ENCODE data around the gene PPARD. TPM values are rescaled to one million over a fixed set of nuclear protein-coding genes. Genes with fewer than 3 reads are reported as not detected.
"Not testable (repeated sequence)": the region's sequence is repeated elsewhere in the genome, so short reads cannot be mapped to it uniquely, and the experiment has no call there.

The PPARD gene
- total RNA-seq, 1 donor, result 8.1 TPM

DNA sequence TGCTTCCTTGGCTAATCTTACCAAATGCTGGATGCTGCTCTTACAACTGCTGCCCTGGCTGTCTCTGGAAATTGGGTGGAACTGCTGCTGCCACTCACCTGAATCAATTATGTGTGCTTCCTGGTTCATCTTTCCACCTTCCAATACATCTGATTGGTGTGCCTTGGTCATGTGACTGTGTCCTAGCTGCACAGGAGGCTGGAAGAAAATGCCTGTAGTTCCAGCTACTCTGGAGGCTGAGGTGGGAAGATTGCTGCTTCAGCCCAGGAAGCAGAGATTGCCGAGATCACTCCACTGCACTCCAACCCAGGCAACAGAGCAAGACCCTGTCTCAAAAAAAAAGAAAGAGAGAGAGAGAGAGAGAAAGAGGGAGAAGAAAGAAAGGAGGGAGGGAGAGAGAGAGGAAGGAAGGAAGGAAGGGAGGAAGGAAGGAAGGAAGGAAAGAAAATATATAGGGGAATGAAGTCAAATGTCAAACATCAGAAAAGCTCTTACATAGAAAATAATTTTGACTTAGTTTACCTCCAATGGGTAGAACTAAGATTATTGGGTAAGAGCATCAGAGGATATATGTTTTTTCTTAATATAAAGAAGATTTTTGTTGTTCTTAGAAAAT is 14.1 kb upstream of the PPARD start:
- Histone ChIP-seq H3K9me3 (ENCODE audit: low read depth, low read length) (no peaks in the 10 kb centered on the region), H3K27me3 (ENCODE audit: insufficient read depth, low read length) (no peaks in the 10 kb centered on the region), H3K4me1 (ENCODE audit: insufficient read depth, low read length) (peaks cover 22% of the 10 kb centered on the region), H3K4me3 (ENCODE audit: low read length) (no peak overlapping the region)

- H3K4me1 ChIP-seq (ENCODE audit: insufficient read depth, low read length), result peaks cover 22% of the 10 kb centered on the region
- not testable (repeated sequence) for H3K27me3 ChIP-seq (ENCODE audit: insufficient read depth, low read length); H3K4me3 ChIP-seq (ENCODE audit: low read length); H3K9me3 ChIP-seq (ENCODE audit: low read depth, low read length)
These were observed 13.4 kb upstream of the PPARD start for GRCh38 chr6:35328965-35329364.

DNA sequence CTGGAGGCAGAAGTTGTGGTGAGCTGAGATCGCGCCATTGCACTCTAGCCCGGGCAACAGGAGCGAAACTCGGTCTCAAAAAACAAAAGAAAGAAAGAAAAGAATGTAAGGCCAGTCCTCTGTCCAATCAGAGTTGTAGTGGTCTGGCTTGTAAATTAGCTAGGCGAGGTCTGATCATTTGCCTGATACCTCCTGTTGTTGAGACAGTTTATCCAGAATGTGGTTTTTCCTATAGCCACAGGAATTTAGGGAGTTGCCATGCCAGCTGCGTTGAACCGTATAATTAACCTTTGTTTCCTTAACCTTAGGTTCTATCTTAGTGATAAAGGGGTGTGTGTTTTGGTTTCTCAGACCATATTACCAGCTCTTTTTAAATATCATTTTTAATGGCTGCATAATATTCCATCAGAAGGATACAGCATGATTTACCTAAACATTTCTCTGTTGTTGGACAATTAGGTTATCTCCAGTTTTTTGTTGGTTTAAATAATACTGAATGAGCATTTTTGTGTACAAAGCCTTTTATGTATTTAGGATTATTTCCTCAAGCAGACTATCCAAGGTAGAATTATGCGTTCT is 11.7 kb upstream of the PPARD start:
- Histone ChIP-seq H3K4me1 (ENCODE audit: insufficient read depth, low read length) (peaks cover 22% of the 10 kb centered on the region), H3K4me3 (ENCODE audit: low read length) (no peak overlapping the region), H3K27me3 (ENCODE audit: insufficient read depth, low read length) (no peaks in the 10 kb centered on the region), H3K9me3 (ENCODE audit: low read depth, low read length) (no peaks in the 10 kb centered on the region)

DNA sequence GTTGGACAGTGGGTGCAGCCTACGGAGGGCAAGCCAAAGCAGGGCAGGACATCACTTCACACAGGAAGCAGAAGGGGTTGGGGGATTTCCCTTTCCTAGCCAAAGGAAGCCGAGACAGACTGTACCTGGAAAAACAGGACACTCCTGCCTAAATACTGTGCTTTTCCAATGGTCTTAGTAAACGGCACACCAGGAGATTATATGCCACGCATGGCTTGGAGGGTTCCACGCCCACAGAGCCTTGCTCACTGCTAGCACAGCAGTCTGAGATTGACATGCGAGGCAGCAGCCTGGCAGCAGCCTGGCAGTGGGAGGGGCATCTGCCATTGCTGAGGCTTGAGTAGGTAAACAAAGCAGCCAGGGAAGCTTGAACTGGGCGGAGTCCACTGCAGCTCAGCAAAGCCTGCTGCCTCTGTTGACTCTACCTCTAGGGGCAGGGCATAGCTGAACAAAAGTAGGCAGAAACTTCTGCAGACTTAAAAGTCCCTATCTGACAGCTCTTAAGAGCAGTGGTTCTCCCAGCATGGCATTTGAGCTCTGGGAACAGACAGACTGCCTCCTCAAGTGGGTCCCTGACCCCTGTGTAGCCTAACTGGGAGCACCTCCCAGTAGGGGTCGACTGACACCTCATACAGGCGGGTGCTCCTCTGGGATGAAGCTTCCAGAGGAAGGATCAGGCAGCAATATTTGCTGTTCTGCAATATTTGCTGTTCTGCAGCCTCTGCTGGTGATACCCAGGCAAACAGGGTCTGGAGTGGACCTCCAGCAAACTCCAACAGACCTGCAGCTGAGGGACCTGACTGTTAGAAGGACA is 10.1 kb upstream of the PPARD start:
- H3K27me3 ChIP-seq (ENCODE audit: insufficient read depth, low read length); H3K4me3 ChIP-seq (ENCODE audit: low read length); H3K9me3 ChIP-seq (ENCODE audit: low read depth, low read length): not testable (repeated sequence)
- H3K4me1 ChIP-seq (ENCODE audit: insufficient read depth, low read length), result peaks cover 17% of the 10 kb centered on the region

DNA sequence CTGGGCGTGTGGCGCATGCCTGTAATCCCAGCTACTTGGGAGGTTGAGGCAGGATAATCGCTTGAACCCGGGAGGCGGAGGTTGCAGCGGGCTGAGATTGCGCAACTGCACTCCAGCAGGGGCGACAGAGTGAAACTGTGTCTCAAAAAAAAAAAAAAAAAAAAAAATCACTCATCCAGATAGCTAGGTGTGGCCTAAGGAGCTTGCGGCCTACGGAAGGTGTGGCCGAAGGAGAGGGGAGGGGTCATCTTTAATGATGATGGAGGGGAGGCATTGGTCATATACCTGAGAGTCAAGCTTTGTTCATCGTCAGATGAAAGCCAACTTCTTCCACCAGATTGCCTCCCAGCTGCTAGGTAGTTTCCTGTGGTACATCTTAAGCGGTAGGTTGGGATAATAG is 801 bp upstream of the PPARD start:
- Histone ChIP-seq H3K4me1 (ENCODE audit: insufficient read depth, low read length) (peaks cover 33% of the 10 kb centered on the region), H3K9me3 (ENCODE audit: low read depth, low read length) (no peaks in the 10 kb centered on the region), H3K27me3 (ENCODE audit: insufficient read depth, low read length) (no peaks in the 10 kb centered on the region), H3K4me3 (ENCODE audit: low read length) (no peak overlapping the region)

GRCh38 chr6:35343092-35343834 is 905 bp downstream of the PPARD start:
- peaks cover 47% of the 10 kb centered on the region for H3K4me1 ChIP-seq (ENCODE audit: insufficient read depth, low read length)
- H3K4me3 ChIP-seq (ENCODE audit: low read length), result peak overlapping the region; percentile 80
- H3K9me3 ChIP-seq (ENCODE audit: low read depth, low read length), result no peaks in the 10 kb centered on the region
- no peaks in the 10 kb centered on the region for H3K27me3 ChIP-seq (ENCODE audit: insufficient read depth, low read length)

GRCh38 chr6:35343835-35344550 is 1.6 kb downstream of the PPARD start:
- Histone ChIP-seq H3K4me3 (ENCODE audit: low read length) (peak overlapping the region; percentile 80), H3K9me3 (ENCODE audit: low read depth, low read length) (no peaks in the 10 kb centered on the region), H3K4me1 (ENCODE audit: insufficient read depth, low read length) (peaks cover 55% of the 10 kb centered on the region), H3K27me3 (ENCODE audit: insufficient read depth, low read length) (no peaks in the 10 kb centered on the region)

GRCh38 chr6:35351422-35351821 is 9.1 kb downstream of the PPARD start:
- Histone ChIP-seq H3K4me1 (ENCODE audit: insufficient read depth, low read length) (peaks cover 29% of the 10 kb centered on the region), H3K4me3 (ENCODE audit: low read length) (no peak overlapping the region), H3K27me3 (ENCODE audit: insufficient read depth, low read length) (no peaks in the 10 kb centered on the region), H3K9me3 (ENCODE audit: low read depth, low read length) (no peaks in the 10 kb centered on the region)

DNA sequence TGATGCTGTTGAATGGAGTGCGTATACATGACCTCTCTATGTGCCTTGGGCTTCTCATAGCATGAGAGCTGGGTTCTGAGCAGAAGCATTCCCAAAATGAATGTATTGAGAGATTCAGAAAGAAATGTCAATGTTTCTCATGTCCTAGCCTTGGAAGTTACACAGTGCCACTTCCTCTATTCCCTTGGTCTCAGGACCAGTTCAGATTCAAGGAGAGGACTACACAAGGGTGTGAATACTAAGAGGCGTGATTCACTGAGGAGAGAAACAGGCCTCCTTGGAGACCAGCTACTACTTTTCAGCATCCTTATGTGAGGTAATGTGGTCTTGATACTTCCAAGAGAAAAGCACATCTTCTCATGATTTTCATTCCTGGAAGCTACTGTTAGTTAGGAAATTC is 10.4 kb downstream of the PPARD start:
- H3K4me1 ChIP-seq (ENCODE audit: insufficient read depth, low read length), result peaks cover 18% of the 10 kb centered on the region
- H3K9me3 ChIP-seq (ENCODE audit: low read depth, low read length), result no peaks in the 10 kb centered on the region
- no peak overlapping the region for H3K4me3 ChIP-seq (ENCODE audit: low read length)
- H3K27me3 ChIP-seq (ENCODE audit: insufficient read depth, low read length), result no peaks in the 10 kb centered on the region

DNA sequence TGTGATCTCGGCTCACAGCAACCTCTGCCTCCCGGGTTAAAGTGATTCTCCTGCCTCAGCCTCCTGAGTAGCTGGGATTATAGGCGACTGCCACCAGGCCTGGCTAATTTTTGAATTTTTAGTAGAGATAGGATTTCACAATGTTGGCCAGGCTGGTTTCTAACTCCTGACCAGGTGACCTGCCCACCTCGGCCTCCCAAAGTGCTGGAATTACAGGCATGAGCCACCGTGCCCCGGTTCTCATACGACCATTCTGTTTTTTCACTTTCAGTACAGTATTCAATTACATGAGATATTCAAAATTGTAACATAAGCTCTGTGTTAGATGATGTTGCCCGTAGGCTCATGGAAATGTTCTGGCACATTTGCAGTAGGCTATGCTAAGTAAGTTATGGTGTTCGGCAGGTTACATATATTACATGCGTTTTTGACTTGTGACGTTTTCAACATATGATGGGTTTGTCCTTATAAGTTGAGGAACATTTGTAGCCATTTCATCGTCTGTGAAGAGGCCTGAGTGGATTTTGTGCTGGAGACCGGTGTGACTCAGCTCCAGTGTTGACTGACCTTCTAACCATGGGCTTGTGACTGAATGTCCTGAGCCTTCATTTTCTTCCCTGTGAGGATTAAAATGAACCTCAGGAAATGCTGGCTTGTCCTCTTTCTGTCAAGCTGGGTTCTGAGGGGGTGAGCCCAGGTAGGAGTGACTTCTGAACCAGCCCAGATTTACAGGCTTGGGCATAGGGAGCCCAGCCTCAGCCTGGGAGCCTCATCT is 12.2 kb downstream of the PPARD start:
- Histone ChIP-seq H3K4me3 (ENCODE audit: low read length) (no peak overlapping the region), H3K4me1 (ENCODE audit: insufficient read depth, low read length) (peaks cover under 1% of the 10 kb centered on the region), H3K27me3 (ENCODE audit: insufficient read depth, low read length) (no peaks in the 10 kb centered on the region), H3K9me3 (ENCODE audit: low read depth, low read length) (no peaks in the 10 kb centered on the region)

DNA sequence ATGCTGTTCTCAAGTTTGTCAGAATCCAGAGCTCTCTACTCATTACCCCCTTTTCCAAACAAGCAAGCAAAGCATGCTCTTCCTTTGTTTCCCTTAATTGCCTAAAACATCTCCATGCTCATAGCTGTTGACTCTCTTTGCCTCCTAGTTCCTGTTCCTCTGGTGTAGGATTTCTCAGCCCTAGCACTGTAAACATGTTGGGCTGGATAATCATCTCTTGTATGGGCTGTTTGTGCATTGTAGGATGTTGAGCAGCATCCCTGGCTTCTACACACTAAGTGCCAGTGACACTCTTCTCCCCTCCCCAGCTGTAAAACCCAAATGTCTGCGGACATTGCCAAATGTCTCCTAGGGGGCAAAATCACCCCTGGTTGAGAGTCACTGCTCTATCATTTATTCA is 14.0 kb downstream of the PPARD start:
- no peaks in the 10 kb centered on the region for H3K9me3 ChIP-seq (ENCODE audit: low read depth, low read length)
- no peaks in the 10 kb centered on the region for H3K27me3 ChIP-seq (ENCODE audit: insufficient read depth, low read length)
- no peak overlapping the region for H3K4me3 ChIP-seq (ENCODE audit: low read length)
- no peaks in the 10 kb centered on the region for H3K4me1 ChIP-seq (ENCODE audit: insufficient read depth, low read length)

DNA sequence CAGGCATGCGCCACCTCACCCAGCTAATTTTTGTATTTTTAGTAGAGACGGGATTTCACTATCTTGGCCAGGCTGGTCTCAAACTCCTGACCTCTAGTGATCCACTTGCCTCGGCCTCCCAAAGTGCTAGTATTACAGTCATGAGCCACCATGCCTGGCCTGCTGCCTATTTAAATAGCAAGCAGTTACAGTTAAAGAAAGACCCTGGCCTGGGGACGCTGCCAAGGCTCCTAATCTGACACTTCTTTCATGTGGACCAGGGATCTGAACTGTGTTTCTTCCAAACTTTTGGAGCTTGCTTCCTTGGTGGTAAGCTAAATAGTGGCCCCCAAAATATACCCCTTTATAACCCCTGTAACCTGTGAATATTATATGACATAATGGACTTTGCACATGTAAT is 15.3 kb downstream of the PPARD start:
- H3K4me1 ChIP-seq (ENCODE audit: insufficient read depth, low read length), result peaks cover 6% of the 10 kb centered on the region
- H3K27me3 ChIP-seq (ENCODE audit: insufficient read depth, low read length), result no peaks in the 10 kb centered on the region
- no peak overlapping the region for H3K4me3 ChIP-seq (ENCODE audit: low read length)
- no peaks in the 10 kb centered on the region for H3K9me3 ChIP-seq (ENCODE audit: low read depth, low read length)

DNA sequence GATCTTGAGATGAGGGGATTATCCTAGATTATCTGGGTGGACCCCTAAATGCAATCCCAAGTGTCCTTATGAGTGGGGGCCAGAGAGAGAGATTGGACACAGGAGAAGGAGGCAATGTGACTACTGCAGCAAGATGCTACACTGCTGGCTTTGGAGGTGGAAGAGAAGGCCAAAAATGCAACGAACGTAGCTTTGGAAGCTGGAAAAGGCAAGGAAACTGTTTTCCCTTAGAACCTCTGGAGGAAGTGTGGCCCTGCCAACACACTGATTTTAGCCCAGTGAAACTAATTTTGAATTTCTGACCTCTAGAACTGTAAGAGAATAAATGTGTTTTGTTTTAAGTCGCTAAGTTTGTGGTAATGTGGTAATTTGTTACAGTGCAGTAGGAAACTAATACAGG is 15.7 kb downstream of the PPARD start:
- Histone ChIP-seq H3K4me1 (ENCODE audit: insufficient read depth, low read length) (peaks cover 10% of the 10 kb centered on the region), H3K9me3 (ENCODE audit: low read depth, low read length) (no peaks in the 10 kb centered on the region), H3K4me3 (ENCODE audit: low read length) (no peak overlapping the region), H3K27me3 (ENCODE audit: insufficient read depth, low read length) (no peaks in the 10 kb centered on the region)

DNA sequence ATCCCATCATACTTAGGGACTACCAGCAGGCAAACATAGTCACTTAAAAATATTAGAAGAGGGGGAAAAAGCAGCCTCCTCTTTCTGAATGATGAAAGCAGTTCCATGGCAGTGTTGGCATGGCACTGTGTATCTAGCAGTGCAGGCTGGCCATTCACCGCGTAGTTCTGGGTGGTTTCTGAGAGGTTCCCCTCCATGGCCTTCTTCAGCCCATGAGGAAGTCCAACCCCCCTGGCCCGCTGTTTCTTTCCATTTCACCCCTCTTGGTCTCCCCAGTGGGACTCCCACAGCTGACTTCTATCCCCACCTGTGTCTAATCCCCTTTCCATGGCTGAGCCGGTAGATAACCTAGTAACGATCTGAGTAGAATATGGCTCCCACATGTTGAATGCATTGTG is 17.0 kb downstream of the PPARD start:
- no peaks in the 10 kb centered on the region for H3K9me3 ChIP-seq (ENCODE audit: low read depth, low read length)

More for the DNA sequence above, 17.0 kb downstream of the PPARD start:
- Histone ChIP-seq H3K4me3 (ENCODE audit: low read length) (no peak overlapping the region), H3K4me1 (ENCODE audit: insufficient read depth, low read length) (peaks cover 16% of the 10 kb centered on the region), H3K27me3 (ENCODE audit: insufficient read depth, low read length) (no peaks in the 10 kb centered on the region)

All from mononuclear cell (primary cell).